A549 (cell line): ENCODE results near the gene CMTM7. TPM values are rescaled to one million over a fixed set of nuclear protein-coding genes. Genes with fewer than 3 reads are reported as not detected.

ENCODE experiments used
- ATAC-seq, 2 experiments: fragments of 200-7000 bp in 1 of 2; fragments of >200 bp in 1 of 2; cut with Nextera tagmentation in 1 of 2; cut with Tn5 transposase in 1 of 2; 3 replicates each; pipeline versions ENCODE4 v1.8.0 to v1.9.1; 2018 to 2020; ENCODE audit warnings: mild to moderate bottlenecking in 1 of 2, moderate library complexity in 1 of 2
- CTCF ChIA-PET: fragments of 300-600 bp; sonication (Branson Sonifier 250); formaldehyde crosslinking; extraction: SDS; loops from one replicate; lab custom pipeline; 2021; ENCODE audit warnings: antibody characterized with exemption, inconsistent platforms; lab: Yijun Ruan, JAX
- POLR2A ChIA-PET: fragments of 350-600 bp; formaldehyde crosslinking; extraction: SDS; loops from one replicate; lab custom pipeline; 2021; ENCODE audit warnings: antibody characterized with exemption, inconsistent platforms; lab: Yijun Ruan, JAX
- DNase-seq, 2 experiments: peaks; one replicate each; pipeline versions ENCODE4 v3.0.0 to v3.0.0-alpha.2; 2011 to 2016; ENCODE audit warnings: low read depth in 1 of 2, low spot score in 1 of 2
- FAIRE-seq: peaks from 2 replicates; lab custom pipeline; 2011; peaks lifted over from hg19 to GRCh38; lab: Jason Lieb, UNC
- H3K27ac ChIP-seq, 2 experiments: fragments of >200 bp; sonication (Bioruptor Twin); formaldehyde crosslinking; 3 replicates each; pipeline ENCODE4 v1.5.1; 2016 to 2017
- H3K4me1 ChIP-seq: fragments of >200 bp; sonication (Bioruptor Twin); formaldehyde crosslinking; 3 replicates; pipeline ENCODE4 v1.6.1; 2016
- H3K4me2 ChIP-seq: fragments of >200 bp; sonication (Bioruptor Twin); formaldehyde crosslinking; 3 replicates; pipeline ENCODE4 v1.6.1; 2016
- H3K4me3 ChIP-seq: fragments of >200 bp; sonication (Bioruptor Twin); formaldehyde crosslinking; 3 replicates; pipeline ENCODE4 v1.5.1; 2016
- H3K9me3 ChIP-seq: fragments of >200 bp; sonication (Bioruptor Twin); formaldehyde crosslinking; 3 replicates; pipeline ENCODE4 v1.6.1; 2016
- BHLHE40 ChIP-seq: IDR thresholded peaks from 2 replicates; pipeline ENCODE4 v1.6.1; 2012; ENCODE audit warnings: low read depth, low read length, inconsistent platforms
- CBX8 ChIP-seq: fragments of 200-600 bp; sonication (generic); IDR thresholded peaks from 2 replicates; pipeline ENCODE4 v1.6.1; 2016
- CHD2 ChIP-seq: fragments of 150-350 bp; IDR thresholded peaks from 2 replicates; pipeline ENCODE4 v1.6.1; 2014; ENCODE audit warnings: low read length; ENCODE audit not compliant: partially characterized antibody
- EHF ChIP-seq: fragments of 250-450 bp; sonication (Bioruptor Pico); IDR thresholded peaks from 2 replicates; pipeline ENCODE4 v1.5.0; 2020; ENCODE audit warnings: mild to moderate bottlenecking
- EHMT2 ChIP-seq: fragments of 200-600 bp; sonication (generic); IDR thresholded peaks from 2 replicates; pipeline ENCODE4 v1.6.1; 2016; ENCODE audit warnings: antibody characterized with exemption, low read depth, mild to moderate bottlenecking, moderate library complexity
- FOSB ChIP-seq: fragments of 250-450 bp; sonication (Bioruptor Pico); IDR thresholded peaks from 2 replicates; pipeline ENCODE4 v1.5.0; 2020; ENCODE audit warnings: mild to moderate bottlenecking, moderate library complexity
- FOXS1 ChIP-seq: fragments of 250-450 bp; sonication (Bioruptor Pico); IDR thresholded peaks from 2 replicates; pipeline ENCODE4 v1.5.0; 2020; ENCODE audit warnings: mild to moderate bottlenecking, moderate library complexity
- HEYL ChIP-seq: fragments of 250-450 bp; sonication (Bioruptor Pico); IDR thresholded peaks from 2 replicates; pipeline ENCODE4 v1.8.0; 2021; ENCODE audit warnings: mild to moderate bottlenecking, moderate library complexity
- HOXB5 ChIP-seq: fragments of 250-450 bp; sonication (Bioruptor Pico); IDR thresholded peaks from 2 replicates; pipeline ENCODE4 v1.5.0; 2020; ENCODE audit warnings: mild to moderate bottlenecking, moderate library complexity
- JUN ChIP-seq, 2 experiments: fragments of >200 bp; sonication (Bioruptor Twin); formaldehyde crosslinking; IDR thresholded peaks; 2 replicates in 1 of 2; 3 replicates in 1 of 2; pipeline ENCODE4 v1.6.1; 2016 to 2017
- JUNB ChIP-seq: fragments of >200 bp; sonication (Bioruptor Twin); formaldehyde crosslinking; IDR thresholded peaks from 2 replicates; pipeline ENCODE4 v1.6.1; 2016
- KDM5A ChIP-seq: fragments of 200-600 bp; sonication (generic); IDR thresholded peaks from 2 replicates; pipeline ENCODE4 v1.6.1; 2016; ENCODE audit warnings: antibody characterized with exemption, mild to moderate bottlenecking
- MAFK ChIP-seq: fragments of 450-650 bp; IDR thresholded peaks from 2 replicates; pipeline ENCODE4 v1.6.1; 2014; ENCODE audit not compliant: partially characterized antibody
- NFE2L2 ChIP-seq: fragments of 150-350 bp; conservative IDR thresholded peaks from 2 replicates; pipeline ENCODE4 v1.6.1; 2014; ENCODE audit warnings: low read length
- NPAS2 ChIP-seq: fragments of 250-450 bp; sonication (Bioruptor Pico); IDR thresholded peaks from 2 replicates; pipeline ENCODE4 v1.8.0; 2022; ENCODE audit warnings: mild to moderate bottlenecking, moderate library complexity, borderline replicate concordance
- PHF8 ChIP-seq: fragments of 200-600 bp; sonication (generic); IDR thresholded peaks from 2 replicates; pipeline ENCODE4 v1.6.1; 2016; ENCODE audit warnings: low read depth, mild to moderate bottlenecking, antibody characterized with exemption, moderate library complexity, borderline replicate concordance
- RAD21 ChIP-seq, 2 experiments: fragments of >200 bp in 1 of 2; sonication (Bioruptor Twin) in 1 of 2; formaldehyde crosslinking in 1 of 2; IDR thresholded peaks in 1 of 2; conservative IDR thresholded peaks in 1 of 2; 2 replicates in 1 of 2; 3 replicates in 1 of 2; pipeline ENCODE4 v1.6.1; 2012 to 2018; ENCODE audit warnings: inconsistent platforms in 1 of 2
- TFCP2L1 ChIP-seq: fragments of 250-450 bp; sonication (Bioruptor Pico); IDR thresholded peaks from 2 replicates; pipeline ENCODE4 v1.5.0; 2021; ENCODE audit warnings: mild to moderate bottlenecking
- ZC3H11A ChIP-seq: fragments of 450-650 bp; IDR thresholded peaks from 2 replicates; pipeline ENCODE4 v1.6.1; 2014; ENCODE audit warnings: antibody characterized with exemption, mild to moderate bottlenecking
- WGBS: methylation state at CpG from one replicate; pipeline ENCODE4 v1.1.6; 2017; ENCODE audit errors: missing lambda C conversion rate; 5-methylcytosine and 5-hydroxymethylcytosine counted together
- polyA plus RNA-seq, 4 experiments: library from polyadenylated mRNA; depleted of rRNA in 3 of 4; stranded (reverse); fragments of >200 nt; fragmentation: RNase III in 1 of 4; extraction: RNeasy Plus Mini Kit Qiagen cat#74134 plus additional on column Dnase treatment in 1 of 4; gene quantifications; 2 replicates in 3 of 4; 3 replicates in 1 of 4; pipeline ENCODE4 v1.2.3, GENCODE V29; 2011 to 2017
- TF ChIP-seq, protein P1 (sequence below): fragments of 450-650 bp; IDR thresholded peaks from 2 replicates; pipeline ENCODE4 v1.6.1; 2014; ENCODE audit warnings: antibody characterized with exemption
- TF ChIP-seq, protein P2 (sequence below): fragments of >200 bp; sonication (Bioruptor Twin); formaldehyde crosslinking; IDR thresholded peaks from 3 replicates; pipeline ENCODE4 v1.5.1; 2016
- TF ChIP-seq, protein P3 (sequence below): IDR thresholded peaks from 2 replicates; pipeline ENCODE4 v1.6.1; 2012
- TF ChIP-seq, protein P4 (sequence below): fragments of >200 bp; sonication (Bioruptor Twin); formaldehyde crosslinking; IDR thresholded peaks from 3 replicates; pipeline ENCODE4 v1.6.1; 2016
- TF ChIP-seq, protein P5 (sequence below): fragments of 150-350 bp; IDR thresholded peaks from 2 replicates; pipeline ENCODE4 v1.6.1; 2014; ENCODE audit warnings: low read depth, mild to moderate bottlenecking, low read length
- TF ChIP-seq, protein P6 (sequence below): IDR thresholded peaks from 2 replicates; pipeline ENCODE4 v1.6.1; 2012; ENCODE audit warnings: low read depth, borderline replicate concordance
- TF ChIP-seq, protein P7 (sequence below): IDR thresholded peaks from 2 replicates; pipeline ENCODE4 v1.6.1; 2012

Gene CMTM7
- polyA plus RNA-seq, 2 of the 4 experiments (the other 2 are of a cell fraction) = 14.2 to 18.7 TPM

DNA sequence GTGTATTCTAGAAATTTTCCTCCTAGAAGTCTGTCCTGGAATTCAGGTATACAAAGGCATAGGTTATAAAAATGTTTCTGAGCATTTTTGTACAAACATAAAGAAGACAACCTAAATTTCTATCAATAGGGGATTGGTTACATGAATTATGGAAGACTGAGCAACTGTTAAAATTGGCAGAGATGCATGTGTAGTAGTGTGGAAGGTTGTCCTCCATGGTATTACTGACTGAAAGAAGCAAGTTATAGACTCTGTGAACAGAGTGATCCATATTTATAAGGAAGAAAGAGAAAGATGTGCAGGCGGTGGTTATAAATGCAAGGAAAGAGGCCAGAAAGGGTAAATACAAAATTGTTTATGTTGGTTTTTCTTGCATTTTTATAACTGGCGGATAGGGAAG lies 38.3 kb upstream of the CMTM7 start:
- Histone ChIP-seq H3K9me3 (no peaks in the 10 kb centered on the region), H3K4me2 (no peak overlapping the region), H3K27ac (no peak overlapping the region), H3K4me3 (no peak overlapping the region), H3K4me1 (peaks cover 7% of the 10 kb centered on the region; the same call in 1 of the 3 replicates)
- FAIRE-seq (no peak), ATAC-seq (no peak), DNase-seq (no peak)
- WGBS = 97% methylated on average over 2 of the region's 2 CpGs
- ChIA-PET CTCF (no interaction called here), POLR2A (no interaction called here)
- TF ChIP-seq, protein P1, sequence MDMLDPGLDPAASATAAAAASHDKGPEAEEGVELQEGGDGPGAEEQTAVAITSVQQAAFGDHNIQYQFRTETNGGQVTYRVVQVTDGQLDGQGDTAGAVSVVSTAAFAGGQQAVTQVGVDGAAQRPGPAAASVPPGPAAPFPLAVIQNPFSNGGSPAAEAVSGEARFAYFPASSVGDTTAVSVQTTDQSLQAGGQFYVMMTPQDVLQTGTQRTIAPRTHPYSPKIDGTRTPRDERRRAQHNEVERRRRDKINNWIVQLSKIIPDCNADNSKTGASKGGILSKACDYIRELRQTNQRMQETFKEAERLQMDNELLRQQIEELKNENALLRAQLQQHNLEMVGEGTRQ = no peak
- no peak for TF ChIP-seq TFCP2L1 (CRISPR knock-in tag)

DNA sequence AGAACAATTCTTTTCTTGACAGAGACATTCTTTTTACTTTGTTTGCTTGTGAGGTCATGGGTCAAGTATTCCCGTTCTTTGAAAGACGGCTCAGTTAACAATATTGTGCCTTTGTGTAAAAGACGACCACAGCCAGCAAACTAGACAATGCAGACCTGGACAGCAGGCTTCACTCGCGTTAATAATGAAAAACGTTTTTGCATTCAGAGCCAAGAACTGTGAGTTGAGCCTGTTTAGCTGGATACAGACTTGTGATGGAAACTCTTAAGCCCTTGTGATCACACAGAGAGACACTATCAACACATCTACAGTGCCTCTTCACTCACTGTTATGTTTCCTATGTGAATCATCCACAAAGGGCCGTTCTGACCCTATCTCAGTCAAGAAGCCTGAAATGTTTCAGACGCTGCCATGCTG lies 37.3 kb upstream of the CMTM7 start:
- ChIA-PET CTCF (no interaction called here), POLR2A (no interaction called here)
- WGBS = 44% methylated on average over 8 of the region's 8 CpGs
- DNase-seq (peak in 1 of 2 experiments; percentile 26), FAIRE-seq (no peak), ATAC-seq (peak in 1 of 2 experiments; percentile 72; a peak in 3 of 6 replicates)
- no peak for TF ChIP-seq ZC3H11A
- TF ChIP-seq NFE2L2 = no peak
- TF ChIP-seq FOSB (CRISPR knock-in tag) = no peak
- no peak for TF ChIP-seq JUN (IDR thresholded peaks at IDR 0.05)
- TF ChIP-seq NPAS2 = no peak
- no peak for TF ChIP-seq RAD21 (conservative IDR thresholded peaks at IDR 0.05 in 1 of 2, IDR thresholded peaks at IDR 0.05 in 1 of 2)
- TF ChIP-seq, protein P2, sequence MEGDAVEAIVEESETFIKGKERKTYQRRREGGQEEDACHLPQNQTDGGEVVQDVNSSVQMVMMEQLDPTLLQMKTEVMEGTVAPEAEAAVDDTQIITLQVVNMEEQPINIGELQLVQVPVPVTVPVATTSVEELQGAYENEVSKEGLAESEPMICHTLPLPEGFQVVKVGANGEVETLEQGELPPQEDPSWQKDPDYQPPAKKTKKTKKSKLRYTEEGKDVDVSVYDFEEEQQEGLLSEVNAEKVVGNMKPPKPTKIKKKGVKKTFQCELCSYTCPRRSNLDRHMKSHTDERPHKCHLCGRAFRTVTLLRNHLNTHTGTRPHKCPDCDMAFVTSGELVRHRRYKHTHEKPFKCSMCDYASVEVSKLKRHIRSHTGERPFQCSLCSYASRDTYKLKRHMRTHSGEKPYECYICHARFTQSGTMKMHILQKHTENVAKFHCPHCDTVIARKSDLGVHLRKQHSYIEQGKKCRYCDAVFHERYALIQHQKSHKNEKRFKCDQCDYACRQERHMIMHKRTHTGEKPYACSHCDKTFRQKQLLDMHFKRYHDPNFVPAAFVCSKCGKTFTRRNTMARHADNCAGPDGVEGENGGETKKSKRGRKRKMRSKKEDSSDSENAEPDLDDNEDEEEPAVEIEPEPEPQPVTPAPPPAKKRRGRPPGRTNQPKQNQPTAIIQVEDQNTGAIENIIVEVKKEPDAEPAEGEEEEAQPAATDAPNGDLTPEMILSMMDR = no peak
- no peak for TF ChIP-seq BHLHE40
- TF ChIP-seq MAFK = no peak
- TF ChIP-seq, protein P3, sequence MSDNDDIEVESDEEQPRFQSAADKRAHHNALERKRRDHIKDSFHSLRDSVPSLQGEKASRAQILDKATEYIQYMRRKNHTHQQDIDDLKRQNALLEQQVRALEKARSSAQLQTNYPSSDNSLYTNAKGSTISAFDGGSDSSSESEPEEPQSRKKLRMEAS = no peak
- no peak for TF ChIP-seq TFCP2L1 (CRISPR knock-in tag)
- TF ChIP-seq, protein P4, sequence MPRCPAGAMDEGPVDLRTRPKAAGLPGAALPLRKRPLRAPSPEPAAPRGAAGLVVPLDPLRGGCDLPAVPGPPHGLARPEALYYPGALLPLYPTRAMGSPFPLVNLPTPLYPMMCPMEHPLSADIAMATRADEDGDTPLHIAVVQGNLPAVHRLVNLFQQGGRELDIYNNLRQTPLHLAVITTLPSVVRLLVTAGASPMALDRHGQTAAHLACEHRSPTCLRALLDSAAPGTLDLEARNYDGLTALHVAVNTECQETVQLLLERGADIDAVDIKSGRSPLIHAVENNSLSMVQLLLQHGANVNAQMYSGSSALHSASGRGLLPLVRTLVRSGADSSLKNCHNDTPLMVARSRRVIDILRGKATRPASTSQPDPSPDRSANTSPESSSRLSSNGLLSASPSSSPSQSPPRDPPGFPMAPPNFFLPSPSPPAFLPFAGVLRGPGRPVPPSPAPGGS = no peak
- no peak for TF ChIP-seq CBX8
- no peak for TF ChIP-seq HEYL
- TF ChIP-seq EHMT2 = no peak
- TF ChIP-seq FOXS1 (CRISPR knock-in tag) = no peak
- TF ChIP-seq, protein P5, sequence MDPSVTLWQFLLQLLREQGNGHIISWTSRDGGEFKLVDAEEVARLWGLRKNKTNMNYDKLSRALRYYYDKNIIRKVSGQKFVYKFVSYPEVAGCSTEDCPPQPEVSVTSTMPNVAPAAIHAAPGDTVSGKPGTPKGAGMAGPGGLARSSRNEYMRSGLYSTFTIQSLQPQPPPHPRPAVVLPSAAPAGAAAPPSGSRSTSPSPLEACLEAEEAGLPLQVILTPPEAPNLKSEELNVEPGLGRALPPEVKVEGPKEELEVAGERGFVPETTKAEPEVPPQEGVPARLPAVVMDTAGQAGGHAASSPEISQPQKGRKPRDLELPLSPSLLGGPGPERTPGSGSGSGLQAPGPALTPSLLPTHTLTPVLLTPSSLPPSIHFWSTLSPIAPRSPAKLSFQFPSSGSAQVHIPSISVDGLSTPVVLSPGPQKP = no peak
- Histone ChIP-seq H3K4me3 (no peak overlapping the region), H3K27ac (no peak overlapping the region), H3K9me3 (no peaks in the 10 kb centered on the region), H3K4me1 (peaks cover 7% of the 10 kb centered on the region; the same call in 1 of the 3 replicates), H3K4me2 (no peak overlapping the region)

DNA sequence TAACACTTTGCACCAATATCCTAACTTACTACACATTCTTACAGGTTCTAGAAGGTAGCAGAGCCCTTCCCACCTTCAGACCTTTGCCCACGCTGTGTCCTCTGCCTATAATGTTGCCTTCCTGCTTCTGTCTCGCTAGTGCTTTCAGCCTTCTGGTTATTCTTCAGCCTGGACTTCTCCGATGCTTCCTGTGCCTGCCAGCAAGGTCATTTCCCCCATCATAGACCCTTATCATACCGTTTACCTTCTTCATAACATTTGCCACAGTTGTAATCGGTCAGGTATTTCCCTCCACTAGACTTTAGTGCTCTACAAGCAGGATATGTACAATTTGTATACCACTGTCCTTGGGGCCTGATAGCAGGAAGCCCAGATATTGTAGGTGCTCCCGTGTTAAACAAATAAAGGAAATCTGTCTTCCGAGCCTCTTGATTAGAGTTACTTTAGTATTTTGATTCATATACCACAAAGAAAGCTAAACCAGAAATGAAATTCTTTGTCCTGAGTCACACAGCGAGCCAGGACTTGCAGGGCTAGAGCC lies 35.8 kb upstream of the CMTM7 start:
- Histone ChIP-seq H3K4me1 (peaks cover 11% of the 10 kb centered on the region; the same call in 1 of the 3 replicates), H3K27ac (no peak overlapping the region), H3K4me2 (no peak overlapping the region), H3K9me3 (no peaks in the 10 kb centered on the region), H3K4me3 (no peak overlapping the region)
- CTCF ChIA-PET = no interaction called here
- POLR2A ChIA-PET = no interaction called here
- 78% methylated on average over 8 of the region's 8 CpGs for WGBS
- ATAC-seq = no peak
- FAIRE-seq = no peak
- DNase-seq = no peak
- TF ChIP-seq CHD2 = no peak
- no peak for TF ChIP-seq RAD21 (conservative IDR thresholded peaks at IDR 0.05 in 1 of 2, IDR thresholded peaks at IDR 0.05 in 1 of 2)
- no peak for TF ChIP-seq JUNB
- TF ChIP-seq JUN (IDR thresholded peaks at IDR 0.05) = no peak
- TF ChIP-seq, protein P6, sequence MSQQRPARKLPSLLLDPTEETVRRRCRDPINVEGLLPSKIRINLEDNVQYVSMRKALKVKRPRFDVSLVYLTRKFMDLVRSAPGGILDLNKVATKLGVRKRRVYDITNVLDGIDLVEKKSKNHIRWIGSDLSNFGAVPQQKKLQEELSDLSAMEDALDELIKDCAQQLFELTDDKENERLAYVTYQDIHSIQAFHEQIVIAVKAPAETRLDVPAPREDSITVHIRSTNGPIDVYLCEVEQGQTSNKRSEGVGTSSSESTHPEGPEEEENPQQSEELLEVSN = no peak
- TF ChIP-seq, protein P5 = no peak
- TF ChIP-seq NPAS2 = no peak
- no peak for TF ChIP-seq HOXB5
- TF ChIP-seq KDM5A = no peak
- no peak for TF ChIP-seq PHF8
- TF ChIP-seq, protein P7, sequence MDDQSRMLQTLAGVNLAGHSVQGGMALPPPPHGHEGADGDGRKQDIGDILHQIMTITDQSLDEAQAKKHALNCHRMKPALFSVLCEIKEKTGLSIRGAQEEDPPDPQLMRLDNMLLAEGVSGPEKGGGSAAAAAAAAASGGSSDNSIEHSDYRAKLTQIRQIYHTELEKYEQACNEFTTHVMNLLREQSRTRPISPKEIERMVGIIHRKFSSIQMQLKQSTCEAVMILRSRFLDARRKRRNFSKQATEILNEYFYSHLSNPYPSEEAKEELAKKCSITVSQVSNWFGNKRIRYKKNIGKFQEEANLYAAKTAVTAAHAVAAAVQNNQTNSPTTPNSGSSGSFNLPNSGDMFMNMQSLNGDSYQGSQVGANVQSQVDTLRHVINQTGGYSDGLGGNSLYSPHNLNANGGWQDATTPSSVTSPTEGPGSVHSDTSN = no peak
- TF ChIP-seq HEYL = no peak
- no peak for TF ChIP-seq EHF (CRISPR knock-in tag)
